GM18951 (cell line): ENCODE measurements around the gene POLR1A.
"Not testable (repeated sequence)": the region's sequence is repeated elsewhere in the genome, so short reads cannot be mapped to it uniquely, and the experiment has no call there.

Source experiments
- POLR2A ChIP-seq: IDR thresholded peaks from 4 replicates; pipeline ENCODE4 v1.6.1; 2011; ENCODE audit warnings: mild to moderate bottlenecking; ENCODE audit not compliant: insufficient read length, insufficient read depth; ENCODE audit errors: extremely low read depth
- in situ Hi-C: fragments of 300-500 bp; cut with MboI; formaldehyde crosslinking; loops from one replicate; pipeline ENCODE4 v1.12.0; 2022; ENCODE audit warnings: low sequenced_read_pairs, mixed read lengths, inconsistent platforms; ENCODE audit not compliant: unreplicated experiment

POLR1A gene

GRCh38 chr2:85995648-85996529, 109.8 kb downstream of the POLR1A start:
- TF ChIP-seq POLR2A = no peak
- in situ Hi-C loops = no loop called here

GRCh38 chr2:85994897-85995647, 110.6 kb downstream of the POLR1A start:
- in situ Hi-C loops = no loop called here
- no peak for TF ChIP-seq POLR2A

GRCh38 chr2:85994421-85994777, 111.3 kb downstream of the POLR1A start:
- in situ Hi-C loops = no loop called here
- TF ChIP-seq POLR2A = no peak

GRCh38 chr2:85992611-85993010, 113.1 kb downstream of the POLR1A start:
- no peak for TF ChIP-seq POLR2A
- in situ Hi-C loops = no loop called here

GRCh38 chr2:85992053-85992452, 113.6 kb downstream of the POLR1A start:
- in situ Hi-C loops = not testable (repeated sequence)

- in situ Hi-C loops = no loop called here
- TF ChIP-seq POLR2A = no peak
Observed at GRCh38 chr2:85990084-85990483, 115.6 kb downstream of the POLR1A start.

- in situ Hi-C loops = no loop called here
- TF ChIP-seq POLR2A = no peak
Observed at GRCh38 chr2:85989288-85989865, 116.3 kb downstream of the POLR1A start.

GRCh38 chr2:85988914-85989270, 116.8 kb downstream of the POLR1A start:
- no peak for TF ChIP-seq POLR2A
- in situ Hi-C loops = no loop called here

- TF ChIP-seq POLR2A = no peak
Observed at GRCh38 chr2:85988175-85988913, 117.3 kb downstream of the POLR1A start.

GRCh38 chr2:85987266-85988174, 118.2 kb downstream of the POLR1A start:
- in situ Hi-C loops = no loop called here
- no peak for TF ChIP-seq POLR2A

More at GRCh38 chr2:85988175-85988913, 117.3 kb downstream of the POLR1A start:
- in situ Hi-C loops = no loop called here

GRCh38 chr2:85986121-85986520, 119.6 kb downstream of the POLR1A start:
- in situ Hi-C loops = no loop called here
- no peak for TF ChIP-seq POLR2A

- in situ Hi-C loops = no loop called here
- no peak for TF ChIP-seq POLR2A
Observed at GRCh38 chr2:85984788-85985187, 120.9 kb downstream of the POLR1A start.
